ENCODE data around the gene CNN2. TPM values are rescaled to one million over a fixed set of nuclear protein-coding genes. Genes with fewer than 3 reads are reported as not detected.

CNN2 gene
- total and polyA plus RNA-seq, 2 donors from 2014 or later, result 64.1 to 131 TPM

- H3K27me3 ChIP-seq (ENCODE audit: control insufficient read depth, insufficient read depth, low read length), result peaks cover 19% of the 10 kb centered on the region
- FAIRE-seq (no peak), DNase-seq (peak in 1 of 5 donors; percentile 80)
- H3K9me3 ChIP-seq (ENCODE audit: control insufficient read depth in 2 of 3, insufficient read depth in 1 of 3, low read length in 3 of 3), result no peaks in the 10 kb centered on the region
- H3K4me3 ChIP-seq (ENCODE audit: low read length in 3 of 3), result no peak overlapping the region
- H3K4me1 ChIP-seq (ENCODE audit: control insufficient read depth in 2 of 3, insufficient read depth in 2 of 3, low read depth in 1 of 3, low read length in 3 of 3), result peaks cover 0 to 19% (median 4%) of the 10 kb centered on the region in 3 donors
- H3K27ac ChIP-seq (ENCODE audit: low read depth in 2 of 2, low read length in 2 of 2), result peak overlapping the region in 1 of 2 donors; percentile 72
- intact Hi-C loops (cut with DNase I), result no loop called here
- TF ChIP-seq, protein P1, sequence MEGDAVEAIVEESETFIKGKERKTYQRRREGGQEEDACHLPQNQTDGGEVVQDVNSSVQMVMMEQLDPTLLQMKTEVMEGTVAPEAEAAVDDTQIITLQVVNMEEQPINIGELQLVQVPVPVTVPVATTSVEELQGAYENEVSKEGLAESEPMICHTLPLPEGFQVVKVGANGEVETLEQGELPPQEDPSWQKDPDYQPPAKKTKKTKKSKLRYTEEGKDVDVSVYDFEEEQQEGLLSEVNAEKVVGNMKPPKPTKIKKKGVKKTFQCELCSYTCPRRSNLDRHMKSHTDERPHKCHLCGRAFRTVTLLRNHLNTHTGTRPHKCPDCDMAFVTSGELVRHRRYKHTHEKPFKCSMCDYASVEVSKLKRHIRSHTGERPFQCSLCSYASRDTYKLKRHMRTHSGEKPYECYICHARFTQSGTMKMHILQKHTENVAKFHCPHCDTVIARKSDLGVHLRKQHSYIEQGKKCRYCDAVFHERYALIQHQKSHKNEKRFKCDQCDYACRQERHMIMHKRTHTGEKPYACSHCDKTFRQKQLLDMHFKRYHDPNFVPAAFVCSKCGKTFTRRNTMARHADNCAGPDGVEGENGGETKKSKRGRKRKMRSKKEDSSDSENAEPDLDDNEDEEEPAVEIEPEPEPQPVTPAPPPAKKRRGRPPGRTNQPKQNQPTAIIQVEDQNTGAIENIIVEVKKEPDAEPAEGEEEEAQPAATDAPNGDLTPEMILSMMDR (IDR thresholded peaks at IDR 0.05; ENCODE audit: borderline replicate concordance, extremely low read depth, insufficient read depth), result no peak
- no peak overlapping the region for H3K9ac ChIP-seq (ENCODE audit: low read length in 3 of 3)
- H3K36me3 ChIP-seq (ENCODE audit: control insufficient read depth in 2 of 3, insufficient read depth in 3 of 3, low read length in 3 of 3), result no peaks in the 10 kb centered on the region
Observed at GRCh38 chr19:1067341-1067957, 41.0 kb downstream of the CNN2 start.

- intact Hi-C loops (cut with DNase I), result no loop called here
- no peaks in the 10 kb centered on the region for H3K36me3 ChIP-seq (ENCODE audit: control insufficient read depth in 2 of 3, insufficient read depth in 3 of 3, low read length in 3 of 3)
- peaks cover 20% of the 10 kb centered on the region for H3K27me3 ChIP-seq (ENCODE audit: control insufficient read depth, insufficient read depth, low read length)
- peaks cover 0 to 19% (median 4%) of the 10 kb centered on the region in 3 donors for H3K4me1 ChIP-seq (ENCODE audit: control insufficient read depth in 2 of 3, insufficient read depth in 2 of 3, low read depth in 1 of 3, low read length in 3 of 3)
- TF ChIP-seq, protein P1 (IDR thresholded peaks at IDR 0.05; ENCODE audit: borderline replicate concordance, extremely low read depth, insufficient read depth), result no peak
- FAIRE-seq (no peak), DNase-seq (peak in 2 of 5 donors; percentile 70 to 89)
- peak overlapping the region in 1 of 2 donors; percentile 72 for H3K27ac ChIP-seq (ENCODE audit: low read depth in 2 of 2, low read length in 2 of 2)
- no peak overlapping the region for H3K9ac ChIP-seq (ENCODE audit: low read length in 3 of 3)
- no peak overlapping the region for H3K4me3 ChIP-seq (ENCODE audit: low read length in 3 of 3)
- H3K9me3 ChIP-seq (ENCODE audit: control insufficient read depth in 2 of 3, insufficient read depth in 1 of 3, low read length in 3 of 3), result no peaks in the 10 kb centered on the region
Observed at GRCh38 chr19:1068009-1069001, 41.9 kb downstream of the CNN2 start.

DNA sequence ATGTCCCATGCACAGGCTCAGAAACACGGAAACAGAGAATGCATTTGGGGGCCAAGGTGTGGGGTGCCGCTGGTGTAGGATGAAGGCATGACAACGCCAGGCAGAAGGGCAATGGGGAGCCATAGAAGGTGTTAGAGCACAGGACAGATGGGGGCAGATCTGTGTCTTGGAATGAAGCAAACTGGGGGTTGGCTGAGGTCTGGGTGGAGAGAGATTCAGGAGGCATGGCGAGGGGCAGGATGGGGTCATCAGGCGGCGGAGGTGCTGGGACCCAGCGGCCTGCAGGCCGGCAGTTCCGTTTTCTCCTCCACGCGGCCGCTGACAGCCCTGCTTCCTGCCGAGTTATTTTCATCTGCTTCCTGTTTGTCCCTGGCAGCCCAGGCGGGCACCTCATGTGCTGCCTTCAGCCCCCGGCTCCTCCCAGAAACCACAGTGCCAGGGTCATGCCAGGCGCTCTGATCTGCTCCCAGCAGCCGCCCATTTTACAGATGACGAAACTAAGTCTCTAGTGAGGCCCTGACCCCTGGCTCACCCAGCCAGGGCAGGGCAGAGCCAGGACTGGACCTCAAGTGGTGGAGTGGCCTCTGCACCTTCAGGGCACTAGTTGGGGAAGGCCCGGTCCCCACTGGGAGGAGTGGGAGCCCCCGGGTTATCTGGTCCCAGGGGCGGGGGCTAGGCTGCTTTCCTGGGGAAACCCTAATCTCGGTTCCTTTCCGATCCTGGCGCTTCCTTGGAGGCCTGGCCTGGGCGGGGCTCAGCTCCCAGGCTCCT is 42.8 kb downstream of the CNN2 start:
- DNase-seq (peak in 1 of 5 donors; percentile 88), FAIRE-seq (no peak)
- no peaks in the 10 kb centered on the region for H3K36me3 ChIP-seq (ENCODE audit: control insufficient read depth in 2 of 3, insufficient read depth in 3 of 3, low read length in 3 of 3)
- no peak overlapping the region for H3K9ac ChIP-seq (ENCODE audit: low read length in 3 of 3)
- peaks cover 20% of the 10 kb centered on the region for H3K27me3 ChIP-seq (ENCODE audit: control insufficient read depth, insufficient read depth, low read length)
- no peak overlapping the region for H3K4me3 ChIP-seq (ENCODE audit: low read length in 3 of 3)
- TF ChIP-seq, protein P1 (IDR thresholded peaks at IDR 0.05; ENCODE audit: borderline replicate concordance, extremely low read depth, insufficient read depth), result no peak
- H3K27ac ChIP-seq (ENCODE audit: low read depth in 2 of 2, low read length in 2 of 2), result peak overlapping the region in 1 of 2 donors; percentile 72
- H3K4me1 ChIP-seq (ENCODE audit: control insufficient read depth in 2 of 3, insufficient read depth in 2 of 3, low read depth in 1 of 3, low read length in 3 of 3), result peaks cover 0 to 19% (median 4%) of the 10 kb centered on the region in 3 donors
- H3K9me3 ChIP-seq (ENCODE audit: control insufficient read depth in 2 of 3, insufficient read depth in 1 of 3, low read length in 3 of 3), result no peaks in the 10 kb centered on the region
- intact Hi-C loops (cut with DNase I), result no loop called here

Data from kidney (tissue), 14 donors.